GM19467 (cell line): Measurements from ENCODE around the gene ZSWIM3.
"Not testable (repeated sequence)": the region's sequence is repeated elsewhere in the genome, so short reads cannot be mapped to it uniquely, and the experiment has no call there.

ENCODE experiments used
- ATAC-seq: cut with Tn5 transposase; IDR thresholded peaks from one replicate; pipeline ENCODE4 v1.9.1; 2021; ENCODE audit warnings: mild to moderate bottlenecking, moderate library complexity; ENCODE audit not compliant: unreplicated experiment

The ZSWIM3 gene

DNA sequence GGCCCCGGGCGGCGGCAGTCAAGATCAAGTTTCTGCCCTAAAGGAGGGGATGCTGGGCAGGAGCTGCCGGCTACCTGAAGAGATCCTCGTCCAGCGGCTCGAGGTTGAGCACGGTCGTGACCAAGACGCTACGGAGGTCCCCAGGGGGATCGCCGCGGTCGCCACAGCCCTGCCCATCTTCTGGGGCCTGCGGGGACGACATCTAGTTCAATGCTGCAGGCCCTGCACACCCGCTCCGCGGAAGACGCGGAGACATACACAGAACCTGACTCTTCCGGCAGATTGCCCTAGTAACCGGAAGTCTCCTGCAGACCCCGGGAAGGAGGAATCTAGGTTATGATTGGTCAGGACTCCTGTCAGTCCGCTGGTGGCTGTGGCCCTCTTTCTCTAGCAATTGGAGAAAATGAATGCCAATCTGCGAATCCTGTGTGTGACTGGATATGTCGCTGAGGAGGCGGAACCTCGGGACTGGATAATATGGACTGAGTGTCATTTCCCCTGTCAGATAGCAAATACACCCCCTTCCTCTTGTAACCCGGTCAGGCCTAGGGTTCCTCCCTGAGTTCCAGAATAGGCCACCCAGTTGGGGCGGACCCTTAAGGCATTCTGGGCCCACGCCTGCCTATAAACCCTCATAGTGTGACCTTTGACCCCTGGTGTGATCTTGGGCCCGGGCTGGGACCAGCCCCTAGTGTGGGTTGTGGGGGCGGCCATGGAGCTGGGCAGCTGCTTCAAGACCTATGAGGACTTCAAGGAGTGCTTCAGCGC is at the start of gene ZSWIM3, which contains the start of gene ACOT8:
TSS of gene ZSWIM3 (plus strand) at position 501 of the 768 bp plus-strand sequence. CDS start at position 713, 212 bp downstream.
TSS of gene ACOT8 (minus strand) at position 279 of the 768 bp plus-strand sequence. CDS start at position 202, 77 bp downstream.
- ATAC-seq: peak; percentile 96

DNA sequence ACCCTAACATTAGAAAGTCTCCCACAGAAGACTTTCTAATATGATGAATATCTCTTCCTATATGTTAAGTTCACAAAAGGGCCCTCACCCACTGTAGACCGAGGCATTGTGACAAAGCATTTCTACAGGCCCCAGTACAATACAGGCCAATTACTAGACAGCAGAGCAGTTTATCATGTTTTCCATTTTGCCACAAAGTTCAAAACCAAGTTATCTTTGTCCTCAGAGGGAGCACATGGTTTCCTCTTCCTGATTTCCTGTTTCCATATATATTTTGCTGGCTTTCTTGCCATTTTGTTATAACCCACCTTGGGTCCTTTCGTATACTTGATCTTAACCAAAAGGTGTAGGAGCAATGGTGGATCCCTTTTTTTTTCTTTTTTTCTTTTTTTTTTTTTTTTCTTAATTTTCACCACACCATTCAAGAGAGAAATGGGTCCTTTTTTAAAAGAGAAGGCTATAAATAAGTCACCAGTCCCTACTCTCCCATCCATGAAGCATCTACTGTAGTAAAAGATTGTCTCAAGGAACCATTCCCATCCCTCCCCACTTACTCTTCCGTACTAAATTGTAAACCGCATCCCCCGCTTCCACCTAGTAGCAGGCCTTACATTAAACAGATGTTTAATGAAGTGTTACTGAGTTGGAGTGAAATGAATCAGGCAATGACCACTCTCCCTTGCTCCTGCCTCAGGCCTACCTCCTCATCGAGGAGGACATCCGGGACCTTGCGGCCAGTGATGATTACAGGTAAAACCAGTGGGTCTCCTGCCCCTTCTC is 47.0 kb upstream of the ZSWIM3 start:
- no peak for ATAC-seq

DNA sequence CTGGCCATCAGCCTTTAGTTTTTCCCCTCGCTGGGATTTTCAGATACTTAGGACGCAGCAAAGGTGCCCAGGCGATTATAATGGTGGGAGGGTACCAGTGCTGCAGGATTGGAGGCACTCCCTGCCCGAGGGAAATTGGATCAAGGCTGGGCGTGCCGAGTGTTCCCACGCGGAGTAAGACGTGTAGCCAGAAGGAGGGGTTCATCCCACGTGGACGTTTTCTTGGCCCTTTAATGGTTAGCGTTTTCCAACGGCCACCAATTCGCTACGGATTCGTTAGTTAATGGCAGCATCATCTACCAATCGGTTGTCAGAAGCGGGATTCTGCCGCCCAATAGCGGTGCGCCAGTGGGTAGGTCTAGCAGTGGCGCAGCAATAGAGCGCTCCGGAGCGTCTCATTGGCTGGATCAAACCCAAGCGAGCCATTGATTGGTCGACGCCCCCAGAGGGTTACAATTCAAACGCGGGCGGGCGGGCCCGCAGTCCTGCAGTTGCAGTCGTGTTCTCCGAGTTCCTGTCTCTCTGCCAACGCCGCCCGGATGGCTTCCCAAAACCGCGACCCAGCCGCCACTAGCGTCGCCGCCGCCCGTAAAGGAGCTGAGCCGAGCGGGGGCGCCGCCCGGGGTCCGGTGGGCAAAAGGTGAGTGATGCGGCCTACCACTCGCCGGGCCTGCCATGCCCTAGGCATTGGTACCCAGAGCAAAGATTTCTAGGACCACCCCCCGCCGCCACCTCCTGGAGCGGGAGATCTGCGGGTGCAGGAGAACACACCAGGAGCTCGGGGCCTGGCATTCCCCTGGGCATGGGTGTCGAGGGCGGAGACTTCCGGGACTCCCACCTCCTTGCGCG is 45.0 kb upstream of the ZSWIM3 start, which contains the start of gene UBE2C:
TSS of gene UBE2C (plus strand) at position 488 of the 849 bp plus-strand sequence. CDS start at position 540, 52 bp downstream.
- peak; percentile 96 for ATAC-seq

DNA sequence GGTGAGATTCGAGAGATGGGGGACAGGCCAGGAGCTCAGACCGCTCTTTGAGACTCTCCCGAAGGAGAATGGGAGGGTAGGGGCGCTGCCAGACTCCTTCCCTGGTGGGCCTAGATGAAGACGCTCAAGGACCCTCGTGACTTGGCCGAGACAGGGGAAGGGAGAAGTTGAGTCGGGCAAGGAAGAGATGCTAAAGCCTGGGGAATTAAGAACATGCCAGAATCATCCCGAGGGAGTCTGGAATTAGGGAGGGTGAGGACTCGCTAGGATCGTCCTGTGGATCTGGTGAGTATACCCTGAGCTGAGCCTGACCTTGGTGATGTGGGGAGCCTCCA is 44.4 kb upstream of the ZSWIM3 start:
- no peak for ATAC-seq

DNA sequence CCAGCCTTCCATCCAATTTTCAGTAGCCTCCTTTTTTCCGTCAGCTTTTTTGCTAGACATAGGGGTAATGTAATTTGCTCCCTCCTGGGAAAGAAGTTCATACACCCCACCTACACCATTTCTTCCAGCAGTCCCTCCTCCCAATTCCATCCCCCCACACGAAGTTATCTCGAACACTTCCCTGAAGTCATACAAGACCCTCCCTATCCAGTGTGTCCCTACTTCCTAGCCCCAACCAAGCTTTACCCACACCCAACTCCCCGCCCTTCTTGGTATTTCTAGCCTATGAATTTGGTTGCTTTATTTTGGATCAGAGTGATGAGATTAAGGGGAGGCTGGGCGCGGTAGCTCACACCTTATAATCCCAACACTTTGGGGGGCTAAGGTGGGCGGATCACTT is 43.9 kb upstream of the ZSWIM3 start:
- ATAC-seq: no peak

DNA sequence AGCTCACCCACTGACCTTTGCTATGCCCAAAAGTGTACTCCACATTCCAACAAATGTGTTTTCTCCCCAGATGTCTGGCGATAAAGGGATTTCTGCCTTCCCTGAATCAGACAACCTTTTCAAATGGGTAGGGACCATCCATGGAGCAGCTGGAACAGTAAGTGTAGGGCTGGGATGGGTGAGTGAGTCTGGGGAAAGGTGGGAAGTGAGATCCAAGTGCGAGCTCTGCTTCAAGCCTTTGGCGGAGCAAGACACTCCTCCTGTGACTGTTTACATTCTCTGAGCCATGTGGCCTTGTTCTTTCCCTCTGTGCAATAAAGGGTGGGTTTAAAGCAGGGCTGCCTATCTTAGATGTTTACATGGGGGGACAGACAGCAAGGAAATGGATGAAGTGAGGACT is 43.1 kb upstream of the ZSWIM3 start:
- ATAC-seq: no peak

DNA sequence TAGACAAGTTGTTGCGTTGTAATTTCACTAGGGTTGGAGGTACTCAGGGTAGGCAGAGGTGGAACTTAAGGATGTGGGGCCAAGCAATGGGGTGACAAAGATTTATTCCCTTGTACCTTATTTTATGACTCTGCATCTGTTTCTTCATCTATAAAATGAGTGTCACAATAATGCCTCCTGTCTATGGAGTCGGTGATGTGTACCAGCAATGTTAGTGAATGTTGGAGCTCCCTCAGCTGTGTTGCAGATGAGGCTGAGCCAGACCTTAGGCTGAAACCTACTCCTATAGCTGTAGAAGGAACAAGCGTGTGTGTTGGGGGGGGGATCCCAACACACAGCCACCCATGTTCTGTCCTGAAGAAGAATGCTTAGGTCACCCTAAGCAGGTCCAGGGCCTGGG is 40.5 kb upstream of the ZSWIM3 start:
- ATAC-seq: no peak

DNA sequence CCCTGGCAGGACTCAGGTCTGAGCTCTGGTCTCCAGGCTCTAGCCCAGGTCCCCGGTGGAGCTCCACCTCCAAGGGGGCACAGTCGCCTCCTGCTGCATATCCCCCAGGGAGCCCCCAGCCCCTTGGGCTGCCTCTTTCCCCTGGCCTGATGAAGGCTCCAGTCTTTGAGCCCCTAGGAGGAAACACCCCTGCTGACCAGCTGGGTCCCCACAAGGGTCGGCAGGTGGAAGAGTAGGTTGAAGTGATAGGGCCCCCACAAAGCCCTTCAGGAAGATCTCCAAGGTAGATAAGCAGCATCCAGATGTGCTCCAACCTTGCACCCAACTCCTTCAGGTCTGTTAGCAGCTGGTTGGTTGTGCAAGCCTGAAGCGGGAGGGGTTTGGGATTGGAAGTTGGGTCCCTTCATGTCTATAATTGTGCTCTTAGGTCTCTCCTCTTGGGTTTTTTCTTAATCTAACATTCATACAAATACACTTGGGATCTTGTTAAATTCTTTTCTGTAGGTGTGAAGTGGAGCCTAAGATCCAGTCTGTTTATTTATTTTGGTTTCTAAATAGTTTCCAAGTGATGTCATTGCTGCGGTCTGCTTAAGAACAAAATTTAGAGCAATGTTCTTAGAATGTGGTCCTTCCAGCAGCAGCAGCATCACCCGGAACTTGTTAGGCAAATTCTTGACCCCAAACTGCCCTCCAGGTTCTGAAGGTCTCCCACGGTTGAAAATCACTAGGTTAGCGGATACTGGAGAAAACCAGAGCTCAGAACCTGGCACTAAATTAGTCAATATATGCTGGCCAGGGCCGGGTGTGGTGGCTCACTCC is 39.8 kb upstream of the ZSWIM3 start:
- ATAC-seq: no peak

DNA sequence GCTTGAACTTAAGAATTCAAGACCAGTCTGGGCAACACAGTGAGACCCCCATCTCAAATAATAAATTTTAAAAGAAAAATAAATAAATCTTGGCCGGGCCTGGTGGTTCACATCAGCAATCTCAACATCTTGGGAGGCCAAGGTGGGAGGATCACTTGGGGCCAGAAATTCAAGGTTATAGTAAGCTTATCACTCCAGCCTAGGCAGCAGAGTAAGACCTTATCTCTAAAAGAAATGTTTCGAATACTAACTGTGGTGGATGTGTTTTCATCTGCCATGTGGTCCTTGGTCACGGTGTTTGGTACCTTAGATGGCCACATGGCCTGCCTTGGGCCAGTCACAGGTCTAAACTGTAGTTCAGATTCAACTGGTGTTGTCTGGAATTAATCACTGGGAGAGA is 39.2 kb upstream of the ZSWIM3 start:
- ATAC-seq: no peak

DNA sequence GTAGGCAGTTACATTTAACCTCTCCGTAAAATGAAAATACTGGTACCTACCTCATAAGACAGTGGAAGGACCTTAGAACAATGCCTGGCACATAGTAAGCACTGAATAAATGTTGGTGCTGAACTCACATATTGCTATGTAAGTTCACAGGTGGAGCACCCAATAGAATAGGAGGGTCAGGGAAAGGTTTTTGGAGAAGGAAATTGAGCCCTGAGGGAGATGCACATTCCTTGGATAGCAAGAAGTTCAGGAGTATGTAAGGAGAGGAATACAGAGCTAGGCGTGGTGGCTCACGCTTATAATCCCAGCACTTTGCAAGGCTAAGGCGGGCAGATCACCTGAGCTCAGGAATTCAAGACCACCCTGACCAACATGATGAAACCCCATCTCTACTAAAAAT is 37.9 kb upstream of the ZSWIM3 start:
- no peak for ATAC-seq

DNA sequence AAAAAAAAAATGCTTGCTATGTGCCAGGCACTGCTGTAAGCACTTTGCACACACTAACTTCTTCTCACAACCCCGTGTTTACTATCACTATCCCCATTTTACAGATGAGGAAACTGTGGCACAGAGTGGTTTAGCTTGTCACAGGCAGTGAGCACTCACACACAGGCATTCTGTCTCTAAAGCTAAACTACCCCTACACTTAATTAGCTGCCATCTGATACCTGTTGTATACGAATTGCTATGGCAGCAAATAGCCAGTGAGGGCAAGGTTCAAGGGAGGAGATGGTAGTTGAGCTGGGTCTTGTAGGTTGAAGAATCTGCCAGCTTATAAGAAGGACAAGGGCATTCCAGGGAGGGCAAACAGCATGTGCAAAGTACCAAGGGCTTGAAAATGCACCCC is 35.5 kb upstream of the ZSWIM3 start:
- no peak for ATAC-seq

DNA sequence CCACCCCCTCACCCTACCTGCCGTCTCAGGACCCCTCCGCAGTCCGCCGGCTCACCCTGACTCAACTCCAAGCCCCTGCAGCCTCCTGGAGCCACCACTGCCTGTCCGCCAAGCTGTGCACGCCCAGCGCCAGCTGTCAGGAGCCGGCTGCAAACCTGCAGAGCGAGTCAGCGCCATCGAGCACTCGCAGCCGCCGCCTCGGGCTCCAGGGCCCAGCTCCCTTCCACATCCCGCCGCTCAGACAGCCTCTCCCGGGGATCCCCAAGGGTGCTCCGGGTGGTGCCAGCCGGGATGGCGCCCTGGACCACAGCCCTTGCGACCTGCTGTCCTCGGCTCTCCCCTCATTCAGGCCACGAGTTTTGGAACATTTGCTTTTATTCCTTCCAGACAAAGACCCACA is 34.6 kb upstream of the ZSWIM3 start:
- no peak for ATAC-seq

DNA sequence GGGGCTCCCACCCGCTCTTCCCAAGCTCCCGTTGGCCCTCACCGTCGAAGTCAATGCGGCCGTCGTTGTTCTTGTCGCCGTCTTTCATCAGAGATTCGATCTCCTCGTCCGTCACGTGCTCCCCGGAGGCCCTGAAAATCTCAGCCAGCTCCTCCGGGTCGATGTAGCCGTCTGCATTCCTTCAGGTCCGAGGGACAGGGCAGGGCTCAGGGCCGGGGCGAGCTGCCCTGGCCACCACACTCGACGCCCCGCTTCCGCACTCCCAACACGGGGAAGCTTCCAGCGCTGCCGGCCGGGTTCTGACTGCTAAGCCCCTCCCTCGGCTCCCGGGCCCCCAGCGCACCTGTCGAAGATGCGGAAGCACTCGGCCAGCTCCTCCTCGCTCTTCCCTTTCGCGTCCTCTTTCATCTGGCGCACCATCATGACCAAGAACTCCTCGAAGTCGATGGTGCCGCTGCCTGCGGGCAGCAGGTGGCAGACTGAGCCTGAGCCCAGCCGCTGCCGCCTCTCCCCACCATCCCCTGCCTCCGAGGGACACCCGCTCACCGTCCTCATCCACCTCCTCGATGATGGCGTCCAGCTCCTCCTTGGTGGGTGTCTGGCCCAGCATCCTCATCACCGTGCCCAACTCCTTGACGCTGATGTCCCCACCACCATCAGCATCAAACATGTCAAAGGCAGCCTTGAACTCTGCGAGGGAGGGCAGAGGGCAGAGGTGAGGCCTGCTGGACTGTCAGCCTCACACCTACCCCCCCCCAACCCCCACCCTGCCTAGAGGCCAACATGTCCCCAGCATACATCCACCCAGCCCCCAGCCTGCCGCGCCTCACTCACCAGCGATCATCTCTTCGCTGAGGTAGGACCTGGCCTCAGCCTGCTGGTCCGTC is 33.2 kb upstream of the ZSWIM3 start:
- no peak for ATAC-seq

DNA sequence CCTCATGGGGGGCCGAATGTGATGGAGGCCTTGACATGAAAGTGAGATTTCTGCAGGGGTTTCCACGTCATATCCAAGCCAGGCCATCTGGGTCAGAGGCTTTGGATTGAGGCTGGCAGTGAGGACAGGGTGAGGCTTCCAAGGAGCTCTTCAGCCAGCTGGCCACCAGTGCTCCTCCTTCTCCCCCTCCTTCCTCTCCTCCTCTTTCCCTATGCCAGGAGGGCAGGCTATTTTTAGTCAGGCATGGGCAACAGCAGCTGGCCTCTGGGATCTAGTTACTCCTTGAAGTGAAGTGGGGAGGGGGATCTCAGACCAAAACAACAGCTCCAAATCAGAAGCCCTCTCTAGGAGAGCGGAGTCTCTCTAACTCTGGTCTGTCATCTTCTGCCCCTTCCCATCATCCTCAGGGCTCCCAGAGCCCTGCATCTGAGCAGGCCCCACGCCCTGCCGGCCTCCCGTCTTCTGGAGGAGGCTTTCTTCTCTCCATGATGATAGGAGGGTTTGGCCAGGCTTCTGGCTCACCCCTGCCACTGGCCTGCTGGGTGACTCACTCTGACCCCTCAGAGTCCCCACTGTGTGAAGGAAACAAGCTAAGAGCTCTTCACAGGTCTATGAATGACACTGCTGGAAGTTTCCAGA is 30.9 kb upstream of the ZSWIM3 start:
- ATAC-seq: no peak

DNA sequence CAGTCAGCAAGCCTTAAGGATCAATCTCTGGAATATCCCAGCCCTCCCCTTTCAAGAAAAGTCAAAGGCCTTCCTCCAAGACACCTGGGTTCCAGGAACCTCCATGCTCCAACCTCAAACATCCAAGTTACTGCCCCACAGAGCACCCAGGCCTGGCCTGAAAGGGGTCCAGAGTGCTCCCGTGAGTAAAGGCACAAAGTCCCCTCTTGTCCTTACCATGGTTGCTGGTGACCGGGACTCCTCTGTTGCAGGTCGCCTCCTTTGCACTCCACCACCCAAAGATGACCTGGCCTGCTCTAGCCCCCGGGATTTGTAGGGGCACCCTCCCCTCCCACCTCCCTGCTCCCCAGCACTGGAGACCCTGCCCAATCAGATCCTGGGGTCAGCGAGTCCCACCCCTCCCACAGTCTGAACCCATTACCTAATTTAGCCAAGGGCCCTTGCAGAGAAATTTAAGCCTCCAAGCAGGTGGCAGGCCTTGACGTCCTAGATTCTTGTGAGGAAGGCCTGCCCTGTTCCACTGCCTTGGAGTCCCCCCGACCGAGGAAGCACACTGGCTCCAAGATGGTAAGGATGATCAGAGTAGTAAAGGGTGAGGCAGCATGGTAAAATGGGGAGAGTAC is 30.3 kb upstream of the ZSWIM3 start, which contains the start of gene TNNC2:
TSS of gene TNNC2 (minus strand) at position 283 of the 623 bp plus-strand sequence. CDS start at position 219, 64 bp downstream.
- ATAC-seq: no peak

DNA sequence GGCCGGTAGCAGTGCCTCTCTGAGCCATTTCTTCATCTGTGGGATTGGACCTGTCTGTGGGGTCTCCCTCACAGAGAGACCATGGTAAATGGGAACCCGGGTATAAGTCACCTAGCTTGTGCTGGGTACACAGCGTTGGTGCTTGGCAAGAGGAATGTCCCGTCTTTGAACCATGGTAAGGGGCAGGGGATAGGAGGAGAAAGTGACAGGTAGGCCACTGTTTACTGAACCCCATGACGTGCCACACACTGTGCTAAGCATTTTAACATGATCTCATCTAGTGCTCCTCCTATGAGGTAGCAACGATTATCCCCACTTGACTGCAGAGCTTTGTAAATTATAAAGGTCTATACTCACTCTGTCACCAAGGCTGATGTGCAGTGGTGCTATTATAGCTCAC is 29.7 kb upstream of the ZSWIM3 start:
- no peak for ATAC-seq

DNA sequence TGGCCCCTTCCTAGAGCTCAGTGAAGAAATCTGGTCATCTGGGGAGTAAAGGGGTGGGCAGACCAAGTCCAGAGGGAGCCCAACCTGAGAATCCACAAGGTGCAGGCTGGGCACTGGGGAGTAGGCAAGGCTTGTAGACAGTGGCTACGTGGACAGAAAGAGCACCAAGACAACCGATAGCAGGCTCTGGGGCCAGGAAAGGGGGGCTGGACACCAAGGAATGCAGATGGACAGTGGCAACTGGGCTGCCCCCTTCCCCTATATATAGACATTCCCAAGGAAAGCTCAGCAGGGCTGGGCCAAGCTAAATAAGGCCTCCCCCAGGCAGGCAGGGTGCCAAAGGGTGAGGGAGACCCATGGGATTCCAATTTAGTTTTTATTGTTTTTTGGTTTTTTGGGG is 28.8 kb upstream of the ZSWIM3 start:
- no peak for ATAC-seq

DNA sequence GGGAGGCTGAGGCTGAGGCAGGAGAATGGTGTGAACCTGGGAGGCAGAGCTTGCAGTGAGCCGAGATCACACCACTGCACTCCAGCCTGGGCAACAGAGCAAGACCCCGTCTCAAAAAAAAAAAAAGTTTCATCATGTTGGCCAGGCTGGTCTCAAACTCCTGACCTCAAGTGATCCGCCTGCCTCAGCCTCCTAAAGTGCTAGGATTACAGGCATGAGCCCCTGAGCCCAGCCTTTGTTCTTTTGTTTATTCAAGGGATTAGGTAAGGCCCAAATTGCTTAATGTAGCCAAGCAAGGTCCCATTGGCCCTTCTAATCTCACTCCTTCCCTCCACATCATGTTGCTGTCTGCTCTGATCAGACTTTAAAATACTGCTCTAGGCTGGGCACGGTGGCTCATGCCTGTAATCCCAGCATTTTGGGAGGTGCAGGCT is 27.7 kb upstream of the ZSWIM3 start:
- ATAC-seq: not testable (repeated sequence)
